ENCODE results near the gene PLCB1.

The PLCB1 gene

GRCh38 chr20:8518878-8519277 lies 386.8 kb downstream of the PLCB1 start:
- TF ChIP-seq CTCF (IDR thresholded peaks at IDR 0.05; ENCODE audit: low read depth, low read length, poor library complexity, severe bottlenecking) (no peak), EZH2phosphoT487 (IDR thresholded peaks at IDR 0.05; ENCODE audit: borderline replicate concordance, low read length) (no peak)
- H3K4me3 ChIP-seq (ENCODE audit: low read length): no peak overlapping the region
- no peaks in the 10 kb centered on the region for H3K4me1 ChIP-seq (ENCODE audit: control insufficient read depth, low read length)
- H3K27ac ChIP-seq (ENCODE audit: low read depth, low read length): no peak overlapping the region
- H3F3A ChIP-seq (ENCODE audit: control insufficient read depth, insufficient read depth): no peaks in the 10 kb centered on the region
- H4K20me1 ChIP-seq (ENCODE audit: control insufficient read depth, insufficient read depth, low read depth, low read length): no peaks in the 10 kb centered on the region
- H3K9me3 ChIP-seq (ENCODE audit: control insufficient read depth, insufficient read depth, low read length): no peaks in the 10 kb centered on the region
- H3K79me2 ChIP-seq (ENCODE audit: control insufficient read depth, low read length): no peaks in the 10 kb centered on the region
- no peaks in the 10 kb centered on the region for H3K27me3 ChIP-seq (ENCODE audit: control insufficient read depth, low read length)
- no peaks in the 10 kb centered on the region for H3K36me3 ChIP-seq (ENCODE audit: control insufficient read depth, low read length)
- no peaks in the 10 kb centered on the region for H3K9me2 ChIP-seq (replicated peaks; ENCODE audit: control insufficient read depth, low read length)
- H3K4me2 ChIP-seq (ENCODE audit: low read length): no peak overlapping the region

DNA sequence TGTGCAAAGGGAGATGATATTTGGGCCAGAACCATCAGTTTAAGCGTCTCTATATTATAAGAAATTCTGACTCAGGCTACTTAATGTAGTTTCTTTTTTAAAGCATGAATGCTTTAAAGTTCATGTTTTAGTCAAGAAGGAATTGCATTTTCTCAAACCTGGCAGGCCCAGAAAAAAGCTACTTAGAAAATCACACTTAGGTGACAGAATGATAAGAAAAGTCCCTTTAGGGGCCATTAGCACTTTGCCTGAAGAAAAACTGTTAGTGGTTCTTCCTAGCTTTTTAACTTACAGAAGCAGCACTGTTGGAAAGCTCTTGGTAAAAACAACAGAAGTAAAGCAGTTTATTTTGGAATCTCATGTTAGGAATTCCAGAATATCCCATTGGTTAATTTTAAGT lies 387.8 kb downstream of the PLCB1 start:
- Histone ChIP-seq H3K27me3 (ENCODE audit: control insufficient read depth, low read length) (no peaks in the 10 kb centered on the region), H3K9me3 (ENCODE audit: control insufficient read depth, insufficient read depth, low read length) (no peaks in the 10 kb centered on the region), H3K4me2 (ENCODE audit: low read length) (no peak overlapping the region), H4K20me1 (ENCODE audit: control insufficient read depth, insufficient read depth, low read depth, low read length) (no peaks in the 10 kb centered on the region), H3K4me3 (ENCODE audit: low read length) (no peak overlapping the region), H3K79me2 (ENCODE audit: control insufficient read depth, low read length) (no peaks in the 10 kb centered on the region), H3K36me3 (ENCODE audit: control insufficient read depth, low read length) (no peaks in the 10 kb centered on the region), H3F3A (ENCODE audit: control insufficient read depth, insufficient read depth) (no peaks in the 10 kb centered on the region), H3K27ac (ENCODE audit: low read depth, low read length) (no peak overlapping the region), H3K9me2 (replicated peaks; ENCODE audit: control insufficient read depth, low read length) (no peaks in the 10 kb centered on the region), H3K4me1 (ENCODE audit: control insufficient read depth, low read length) (peaks cover 6% of the 10 kb centered on the region)
- no peak for TF ChIP-seq CTCF (IDR thresholded peaks at IDR 0.05; ENCODE audit: low read depth, low read length, poor library complexity, severe bottlenecking)
- TF ChIP-seq EZH2phosphoT487 (IDR thresholded peaks at IDR 0.05; ENCODE audit: borderline replicate concordance, low read length): no peak

DNA sequence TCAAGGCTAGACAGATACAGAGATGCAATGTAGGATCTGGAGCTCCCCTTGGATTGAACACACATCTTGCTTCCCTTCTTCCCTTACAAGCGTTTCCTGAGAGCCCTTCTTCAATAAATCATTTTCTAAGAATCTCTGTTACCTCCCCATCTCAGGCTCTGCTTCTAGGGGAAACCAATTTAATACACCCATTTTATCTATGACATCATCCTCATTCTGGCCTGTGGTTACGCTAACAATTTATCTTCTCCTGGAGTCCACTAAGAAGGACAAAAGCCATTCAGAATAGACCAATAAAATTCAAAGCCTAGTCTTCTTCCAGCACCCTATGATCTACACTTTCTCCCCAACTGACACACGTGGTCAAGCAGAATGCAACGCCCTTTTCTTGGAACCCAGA lies 390.1 kb downstream of the PLCB1 start:
- no peak overlapping the region for H3K27ac ChIP-seq (ENCODE audit: low read depth, low read length)

More for the DNA sequence above, 390.1 kb downstream of the PLCB1 start:
- Histone ChIP-seq H3F3A (ENCODE audit: control insufficient read depth, insufficient read depth) (no peaks in the 10 kb centered on the region), H3K4me1 (ENCODE audit: control insufficient read depth, low read length) (peaks cover 6% of the 10 kb centered on the region), H3K4me3 (ENCODE audit: low read length) (no peak overlapping the region), H3K79me2 (ENCODE audit: control insufficient read depth, low read length) (no peaks in the 10 kb centered on the region), H3K4me2 (ENCODE audit: low read length) (no peak overlapping the region), H3K27me3 (ENCODE audit: control insufficient read depth, low read length) (no peaks in the 10 kb centered on the region), H4K20me1 (ENCODE audit: control insufficient read depth, insufficient read depth, low read depth, low read length) (no peaks in the 10 kb centered on the region), H3K9me3 (ENCODE audit: control insufficient read depth, insufficient read depth, low read length) (no peaks in the 10 kb centered on the region), H3K36me3 (ENCODE audit: control insufficient read depth, low read length) (no peaks in the 10 kb centered on the region), H3K9me2 (replicated peaks; ENCODE audit: control insufficient read depth, low read length) (no peaks in the 10 kb centered on the region)
- TF ChIP-seq EZH2phosphoT487 (IDR thresholded peaks at IDR 0.05; ENCODE audit: borderline replicate concordance, low read length) (no peak), CTCF (IDR thresholded peaks at IDR 0.05; ENCODE audit: low read depth, low read length, poor library complexity, severe bottlenecking) (no peak)
